Measurements from ENCODE around the gene ABRACL. TPM values are rescaled to one million over a fixed set of nuclear protein-coding genes. Genes with fewer than 3 reads are reported as not detected.

The ABRACL gene
- total and polyA plus RNA-seq, 4 donors, result 11.8 to 20.6 (median 17.7) TPM

Other genes starting within 250 kb of the ABRACL start
- gene ECT2L, start 232.7 kb upstream of the ABRACL start, total RNA-seq, result under 1 TPM; 0.89 to 0.99 TPM
- gene ECT2L, start 232.7 kb upstream of the ABRACL start, polyA plus RNA-seq (ENCODE audit: insufficient read length in 2 of 2), result under 1 TPM; 0.54 to 0.67 TPM
- 100 to 1,000 TPM in 1 of 2 donors, 10 to 100 TPM in 1; 56.1 to 102 TPM for gene REPS1, start 40.5 kb upstream of the ABRACL start, total RNA-seq
- gene REPS1, start 40.5 kb upstream of the ABRACL start, polyA plus RNA-seq (ENCODE audit: insufficient read length in 2 of 2), result 100 to 1,000 TPM; 104 to 107 TPM
- 10 to 100 TPM; 21.7 to 30.4 TPM for gene HECA, start 106.3 kb downstream of the ABRACL start, total RNA-seq
- gene HECA, start 106.3 kb downstream of the ABRACL start, polyA plus RNA-seq (ENCODE audit: insufficient read length in 2 of 2), result 10 to 100 TPM; 18.0 to 22.2 TPM